Spleen (tissue), 11 donors: ENCODE measurements around the gene TMEM163. TPM values are rescaled to one million over a fixed set of nuclear protein-coding genes. Genes with fewer than 3 reads are reported as not detected.

Experiments
- DNase-seq: peaks from one replicate; pipeline ENCODE4 v3.0.0-alpha.2; 2020
- H3K27ac ChIP-seq, 8 donors: fragments of 200-600 bp; sonication (generic) in 7 of 8; 1 replicate in 4 of 8; 2 replicates in 4 of 8; pipeline versions ENCODE4 v1.5.0 to v1.8.0; 2016 to 2021; ENCODE audit warnings: inconsistent platforms in 4 of 8, mild to moderate bottlenecking in 4 of 8, moderate library complexity in 1 of 8
- H3K27me3 ChIP-seq, 7 donors: fragments of 200-600 bp; sonication (generic) in 6 of 7; replicated peaks in 1 of 7; 1 replicate in 4 of 7; 2 replicates in 3 of 7; pipeline versions ENCODE4 v1.5.0 to v1.8.0; 2016 to 2021; ENCODE audit warnings: inconsistent platforms in 3 of 7, mild to moderate bottlenecking in 1 of 7
- H3K36me3 ChIP-seq, 6 donors: fragments of 200-600 bp; sonication (generic) in 5 of 6; 1 replicate in 4 of 6; 2 replicates in 2 of 6; pipeline versions ENCODE4 v1.5.0 to v1.8.0; 2016 to 2021; ENCODE audit warnings: inconsistent platforms in 2 of 6
- H3K4me1 ChIP-seq, 6 donors: fragments of 200-600 bp; sonication (generic) in 5 of 6; 1 replicate in 3 of 6; 2 replicates in 3 of 6; pipeline versions ENCODE4 v1.5.0 to v1.8.0; 2016 to 2021; ENCODE audit warnings: inconsistent platforms in 3 of 6
- H3K4me3 ChIP-seq, 8 donors: fragments of 200-600 bp; sonication (generic) in 7 of 8; 1 replicate in 4 of 8; 2 replicates in 4 of 8; pipeline versions ENCODE4 v1.5.0 to v1.8.0; 2016 to 2021; ENCODE audit warnings: inconsistent platforms in 4 of 8, mild to moderate bottlenecking in 4 of 8, moderate library complexity in 2 of 8
- H3K9me3 ChIP-seq, 8 donors: fragments of 200-600 bp; sonication (generic) in 7 of 8; 1 replicate in 4 of 8; 2 replicates in 4 of 8; pipeline versions ENCODE4 v1.5.0 to v1.8.0; 2016 to 2021; ENCODE audit warnings: inconsistent platforms in 4 of 8
- CTCF ChIP-seq, 11 experiments: fragments of 200-600 bp in 7 of 11; fragments of 450-650 bp in 4 of 11; sonication (generic) in 4 of 11; IDR thresholded peaks in 8 of 11; conservative IDR thresholded peaks in 3 of 11; 1 replicate in 7 of 11; 2 replicates in 4 of 11; pipeline versions ENCODE4 v1.4.0 to v1.8.0; 2016 to 2021; ENCODE audit warnings: antibody characterized with exemption in 11 of 11, inconsistent platforms in 4 of 11, mild to moderate bottlenecking in 1 of 11
- POLR2A ChIP-seq, 3 donors: fragments of 450-650 bp; IDR thresholded peaks; one replicate each; pipeline ENCODE4 v1.5.1; 2017; ENCODE audit warnings: antibody characterized with exemption in 3 of 3, mild to moderate bottlenecking in 1 of 3
- POLR2AphosphoS5 ChIP-seq, 3 donors: sonication (generic); formaldehyde crosslinking; IDR thresholded peaks; one replicate each; pipeline ENCODE4 v1.5.1; 2017; ENCODE audit warnings: antibody characterized with exemption in 3 of 3
- WGBS, 5 donors: extraction: QIAGEN DNeasy Blood & Tissue Kit in 3 of 5; methylation state at CpG; one replicate each; pipeline versions ENCODE4 v1.1.5 to v1.1.7; 2013 to 2018; 5-methylcytosine and 5-hydroxymethylcytosine counted together
- intact Hi-C: fragments of 100-400 bp; cut with DNase I; formaldehyde crosslinking; loops from one replicate; pipeline ENCODE4 v1.15.0; 2023; ENCODE audit warnings: low total_unique reads
- polyA plus RNA-seq, 3 donors: library from polyadenylated mRNA; stranded (reverse); fragments of 200-250 nt; gene quantifications; one replicate each; pipeline ENCODE4 v1.2.1, GENCODE V29; 2013
- total RNA-seq, 7 donors: library from RNA; depleted of rRNA in 3 of 7; stranded (reverse); fragments of >200 nt in 3 of 7; fragmentation: NEBNext Ultra II Directional in 4 of 7; extraction: Animal tissue kit (Norgen Biotek cat#: 25700) in 4 of 7; gene quantifications; one replicate each; pipeline versions ENCODE4 v1.1.0 to v1.2.1, GENCODE V29; 2016 to 2021
- donor health status: healthy with polysubstance abuse.
- donor health status: DM: no; HTN: no; CAD: no; lungs with moderate emphysema.
- donor health status: DM: no; HTN: no; CAD: no.
- donor health status: Bipolar disorder and iron deficiency.
- donor health status: healthy.
- donor health status: DM: no; HTN: no; CAD: no.
- donor health status: DM: yes; HTN: yes; CAD: no.

TMEM163 gene
- total and polyA plus RNA-seq, 10 donors = 2.4 to 12.5 (median 3.7) TPM

GRCh38 chr2:134600208-134600607, 118.6 kb downstream of the TMEM163 start:
- H3K4me1 ChIP-seq = no peaks in the 10 kb centered on the region
- WGBS, 5 donors = 83 to 93% (median 86%) methylated on average over 2 of the region's 2 CpGs

GRCh38 chr2:134599236-134599635, 119.6 kb downstream of the TMEM163 start:
- Histone ChIP-seq H3K9me3 (peaks cover 0 to 13% (median 3%) of the 10 kb centered on the region in 8 donors), H3K27ac (no peak overlapping the region), H3K27me3 (no peaks in the 10 kb centered on the region), H3K36me3 (no peaks in the 10 kb centered on the region), H3K4me3 (no peak overlapping the region), H3K4me1 (no peaks in the 10 kb centered on the region)
- intact Hi-C loops = no loop called here
- TF ChIP-seq POLR2AphosphoS5 (IDR thresholded peaks at IDR 0.05) = no peak
- TF ChIP-seq CTCF (IDR thresholded peaks at IDR 0.05 in 8 of 11, conservative IDR thresholded peaks at IDR 0.05 in 3 of 11) = no peak
- no peak for TF ChIP-seq POLR2A (IDR thresholded peaks at IDR 0.05)
- whole genome bisulfite sequencing, 5 donors = 80 to 86% (median 81%) methylated on average over 3 of the region's 3 CpGs
- no peak for DNase-seq

More at GRCh38 chr2:134600208-134600607, 118.6 kb downstream of the TMEM163 start:
- no peak overlapping the region for H3K27ac ChIP-seq
- peaks cover 0 to 13% (median 3%) of the 10 kb centered on the region in 8 donors for H3K9me3 ChIP-seq
- H3K4me3 ChIP-seq = no peak overlapping the region
- H3K36me3 ChIP-seq = no peaks in the 10 kb centered on the region
- no peak for DNase-seq
- TF ChIP-seq POLR2AphosphoS5 (IDR thresholded peaks at IDR 0.05) = no peak
- TF ChIP-seq CTCF (IDR thresholded peaks at IDR 0.05 in 8 of 11, conservative IDR thresholded peaks at IDR 0.05 in 3 of 11) = no peak
- no peak for TF ChIP-seq POLR2A (IDR thresholded peaks at IDR 0.05)
- intact Hi-C loops = no loop called here
- no peaks in the 10 kb centered on the region for H3K27me3 ChIP-seq

DNA sequence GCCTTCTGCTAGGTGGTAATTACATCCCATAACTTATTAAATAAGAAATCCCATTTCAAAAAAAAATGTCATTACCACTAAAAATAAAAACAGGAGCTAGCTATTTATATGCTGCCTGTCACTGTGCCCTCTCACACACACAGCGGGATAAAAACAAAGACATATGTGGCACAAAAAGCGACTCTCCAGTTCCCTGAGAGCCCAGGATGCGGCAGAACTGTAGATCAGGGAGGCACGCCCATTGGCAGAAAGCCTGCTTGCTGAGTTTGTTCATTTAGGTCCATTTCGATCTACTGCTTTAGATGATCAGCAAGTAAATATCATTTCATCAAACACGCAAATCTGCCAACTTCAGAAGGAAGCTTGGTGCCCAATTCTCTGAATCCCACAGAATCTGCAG, 124.4 kb downstream of the TMEM163 start:
- intact Hi-C loops = no loop called here
- H3K4me1 ChIP-seq = no peaks in the 10 kb centered on the region
- H3K36me3 ChIP-seq = no peaks in the 10 kb centered on the region
- TF ChIP-seq POLR2AphosphoS5 (IDR thresholded peaks at IDR 0.05) (no peak), POLR2A (IDR thresholded peaks at IDR 0.05) (no peak), CTCF (IDR thresholded peaks at IDR 0.05 in 8 of 11, conservative IDR thresholded peaks at IDR 0.05 in 3 of 11) (no peak)
- 85 to 87% (median 87%) methylated on average over 6 of the region's 6 CpGs for WGBS, 5 donors
- no peak overlapping the region for H3K4me3 ChIP-seq
- no peaks in the 10 kb centered on the region for H3K27me3 ChIP-seq
- no peak overlapping the region for H3K27ac ChIP-seq
- no peak for DNase-seq
- H3K9me3 ChIP-seq = peaks cover 0 to 44% (median 30%) of the 10 kb centered on the region in 8 donors

- no peaks in the 10 kb centered on the region for H3K4me1 ChIP-seq
- H3K36me3 ChIP-seq = no peaks in the 10 kb centered on the region
- TF ChIP-seq POLR2A (IDR thresholded peaks at IDR 0.05) = no peak
- TF ChIP-seq POLR2AphosphoS5 (IDR thresholded peaks at IDR 0.05) = no peak
- no peak for TF ChIP-seq CTCF (IDR thresholded peaks at IDR 0.05 in 8 of 11, conservative IDR thresholded peaks at IDR 0.05 in 3 of 11)
- no peak overlapping the region for H3K4me3 ChIP-seq
- H3K27me3 ChIP-seq = no peaks in the 10 kb centered on the region
- no peak overlapping the region for H3K27ac ChIP-seq
- no peak for DNase-seq
- peaks cover 0 to 46% (median 30%) of the 10 kb centered on the region in 8 donors for H3K9me3 ChIP-seq
- intact Hi-C loops = no loop called here
- 87 to 93% (median 91%) methylated on average over 8 of the region's 8 CpGs for WGBS, 5 donors
Measured at GRCh38 chr2:134593519-134593918, 125.3 kb downstream of the TMEM163 start.
